Nephron progenitor cell (in vitro differentiated cells): ENCODE measurements around the gene PHOSPHO1.

Experiments
- DNase-seq: peaks from one replicate; pipeline ENCODE4 v3.0.0; 2021
- H3K27ac Mint-ChIP-seq: 2 replicates; pipeline ENCODE4 v1.8.0; 2021; ENCODE audit warnings: mild to moderate bottlenecking, moderate library complexity, mixed read lengths
- H3K27me3 Mint-ChIP-seq: 2 replicates; pipeline ENCODE4 v1.8.0; 2021; ENCODE audit warnings: mild to moderate bottlenecking, low read depth, mixed read lengths; ENCODE audit not compliant: poor library complexity
- H3K36me3 Mint-ChIP-seq: 2 replicates; pipeline ENCODE4 v1.8.0; 2021; ENCODE audit warnings: low read depth, mixed read lengths
- H3K4me1 Mint-ChIP-seq: 2 replicates; pipeline ENCODE4 v1.8.0; 2021; ENCODE audit warnings: mixed read lengths
- H3K4me3 Mint-ChIP-seq: 2 replicates; pipeline ENCODE4 v1.8.0; 2021; ENCODE audit warnings: mild to moderate bottlenecking, moderate library complexity, mixed read lengths
- H3K9me3 Mint-ChIP-seq: 2 replicates; pipeline ENCODE4 v1.8.0; 2021; ENCODE audit warnings: mild to moderate bottlenecking, moderate library complexity, mixed read lengths
- TF ChIP-seq, protein P1 (sequence below): fragments of 200-600 bp; sonication (generic); IDR thresholded peaks from 2 replicates; pipeline ENCODE4 v1.5.0; 2021; ENCODE audit warnings: antibody characterized with exemption

PHOSPHO1 gene

DNA sequence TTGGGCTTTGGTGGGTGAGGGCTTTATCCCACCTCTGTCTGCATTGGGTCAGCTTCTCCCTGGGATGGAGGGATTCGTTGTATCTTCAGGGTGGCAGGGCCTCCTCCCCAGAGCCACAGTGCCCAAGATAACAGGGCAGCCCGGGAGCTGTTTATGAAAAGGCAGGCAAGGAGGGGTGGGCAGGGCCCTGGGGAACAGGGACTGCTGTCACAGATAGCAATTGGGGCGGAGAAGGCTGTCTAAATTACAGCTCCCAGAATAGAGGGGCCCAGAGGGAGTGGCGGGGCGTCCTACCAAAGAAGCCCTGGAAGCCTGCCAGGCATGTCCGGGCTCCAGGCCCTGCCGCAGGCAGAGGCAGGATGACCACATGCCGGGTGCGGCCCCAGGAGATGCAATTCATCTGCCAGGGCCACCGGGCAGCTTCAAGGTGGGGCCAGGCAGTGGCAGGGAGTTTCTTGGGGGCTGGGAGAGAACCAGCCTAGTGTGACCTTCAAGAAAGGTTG, 18.8 kb upstream of the PHOSPHO1 start:
- DNase-seq: no peak
- H3K9me3 Mint-ChIP-seq: no peaks in the 10 kb centered on the region
- H3K36me3 Mint-ChIP-seq: no peaks in the 10 kb centered on the region
- H3K4me1 Mint-ChIP-seq: peaks cover 17% of the 10 kb centered on the region
- peak overlapping the region; percentile 92 for H3K27ac Mint-ChIP-seq
- H3K27me3 Mint-ChIP-seq: peaks cover 17% of the 10 kb centered on the region
- no peak overlapping the region for H3K4me3 Mint-ChIP-seq
- TF ChIP-seq, protein P1, sequence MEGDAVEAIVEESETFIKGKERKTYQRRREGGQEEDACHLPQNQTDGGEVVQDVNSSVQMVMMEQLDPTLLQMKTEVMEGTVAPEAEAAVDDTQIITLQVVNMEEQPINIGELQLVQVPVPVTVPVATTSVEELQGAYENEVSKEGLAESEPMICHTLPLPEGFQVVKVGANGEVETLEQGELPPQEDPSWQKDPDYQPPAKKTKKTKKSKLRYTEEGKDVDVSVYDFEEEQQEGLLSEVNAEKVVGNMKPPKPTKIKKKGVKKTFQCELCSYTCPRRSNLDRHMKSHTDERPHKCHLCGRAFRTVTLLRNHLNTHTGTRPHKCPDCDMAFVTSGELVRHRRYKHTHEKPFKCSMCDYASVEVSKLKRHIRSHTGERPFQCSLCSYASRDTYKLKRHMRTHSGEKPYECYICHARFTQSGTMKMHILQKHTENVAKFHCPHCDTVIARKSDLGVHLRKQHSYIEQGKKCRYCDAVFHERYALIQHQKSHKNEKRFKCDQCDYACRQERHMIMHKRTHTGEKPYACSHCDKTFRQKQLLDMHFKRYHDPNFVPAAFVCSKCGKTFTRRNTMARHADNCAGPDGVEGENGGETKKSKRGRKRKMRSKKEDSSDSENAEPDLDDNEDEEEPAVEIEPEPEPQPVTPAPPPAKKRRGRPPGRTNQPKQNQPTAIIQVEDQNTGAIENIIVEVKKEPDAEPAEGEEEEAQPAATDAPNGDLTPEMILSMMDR: no peak

- H3K4me1 Mint-ChIP-seq: peaks cover 13% of the 10 kb centered on the region
- TF ChIP-seq, protein P1: no peak
- no peak overlapping the region for H3K4me3 Mint-ChIP-seq
- H3K27ac Mint-ChIP-seq: no peak overlapping the region
- peaks cover 22% of the 10 kb centered on the region for H3K27me3 Mint-ChIP-seq
- H3K36me3 Mint-ChIP-seq: no peaks in the 10 kb centered on the region
- no peak for DNase-seq
- H3K9me3 Mint-ChIP-seq: no peaks in the 10 kb centered on the region
Measured at GRCh38 chr17:49247944-49248343, 17.4 kb upstream of the PHOSPHO1 start.

DNA sequence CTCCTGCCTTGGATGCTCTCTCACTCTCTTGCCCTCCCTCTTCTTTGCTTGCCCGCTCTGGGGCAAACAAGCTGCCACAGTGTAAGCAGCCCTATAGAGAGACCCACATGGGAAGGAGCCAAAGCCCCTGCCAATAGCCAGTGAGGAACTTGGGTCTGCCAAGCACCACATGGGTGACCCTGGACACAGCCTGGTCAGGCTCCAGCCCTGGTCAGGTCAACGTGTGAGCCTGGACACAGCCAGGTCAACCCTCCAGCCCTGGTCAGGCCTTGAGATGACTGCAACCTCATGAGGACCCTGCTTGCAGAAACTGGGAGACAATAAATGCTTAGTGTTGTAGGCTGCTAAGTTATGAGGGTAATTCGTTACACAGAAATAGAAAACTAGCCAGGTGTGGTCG, 14.3 kb upstream of the PHOSPHO1 start:
- no peak overlapping the region for H3K27ac Mint-ChIP-seq
- no peaks in the 10 kb centered on the region for H3K36me3 Mint-ChIP-seq
- peaks cover 6% of the 10 kb centered on the region for H3K4me1 Mint-ChIP-seq
- H3K9me3 Mint-ChIP-seq: no peaks in the 10 kb centered on the region
- DNase-seq: no peak
- H3K27me3 Mint-ChIP-seq: peaks cover 17% of the 10 kb centered on the region
- TF ChIP-seq, protein P1: no peak
- no peak overlapping the region for H3K4me3 Mint-ChIP-seq

GRCh38 chr17:49242813-49243212, 12.2 kb upstream of the PHOSPHO1 start:
- H3K36me3 Mint-ChIP-seq: no peaks in the 10 kb centered on the region
- no peak for DNase-seq
- peaks cover 26% of the 10 kb centered on the region for H3K27me3 Mint-ChIP-seq
- no peak overlapping the region for H3K4me3 Mint-ChIP-seq
- no peak overlapping the region for H3K27ac Mint-ChIP-seq
- no peaks in the 10 kb centered on the region for H3K4me1 Mint-ChIP-seq
- no peaks in the 10 kb centered on the region for H3K9me3 Mint-ChIP-seq
- TF ChIP-seq, protein P1: no peak

- Mint-ChIP-seq H3K4me3 (no peak overlapping the region), H3K27ac (no peak overlapping the region)
Measured at GRCh38 chr17:49241692-49242397, 11.3 kb upstream of the PHOSPHO1 start.

More at GRCh38 chr17:49241692-49242397, 11.3 kb upstream of the PHOSPHO1 start:
- DNase-seq: no peak
- Mint-ChIP-seq H3K27me3 (peaks cover 26% of the 10 kb centered on the region), H3K4me1 (no peaks in the 10 kb centered on the region), H3K36me3 (no peaks in the 10 kb centered on the region), H3K9me3 (no peaks in the 10 kb centered on the region)
- TF ChIP-seq, protein P1: no peak
